ENCODE measurements around the gene EPB41L2.

DNA sequence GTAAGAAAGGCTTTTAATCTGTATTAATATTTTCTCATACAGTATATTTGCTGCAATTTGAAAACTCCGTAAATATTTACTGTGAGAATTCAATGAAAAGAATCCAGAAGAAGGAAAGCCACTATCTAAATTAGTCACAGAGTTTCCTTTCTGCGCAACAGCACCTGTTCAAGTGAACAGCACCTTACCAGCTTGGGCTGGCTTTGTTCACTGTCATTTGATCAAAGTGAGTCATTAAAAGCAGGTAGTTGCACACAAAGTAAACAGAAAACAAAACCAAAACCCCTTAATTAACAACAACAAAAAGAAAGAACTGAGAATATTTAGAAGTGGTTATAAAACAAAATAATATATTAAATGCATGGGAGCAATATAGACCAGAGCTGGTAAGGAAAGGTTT lies 223.0 kb downstream of the EPB41L2 start:
- no peak for TF ChIP-seq SIN3A (IDR thresholded peaks at IDR 0.05; ENCODE audit: borderline replicate concordance, insufficient read depth, low read length)
- no peak for TF ChIP-seq POLR2AphosphoS5 (IDR thresholded peaks at IDR 0.05; ENCODE audit: low read depth, low read length)
- TF ChIP-seq TAF1 (IDR thresholded peaks at IDR 0.05; ENCODE audit: borderline replicate concordance, insufficient read depth, low read length): no peak
- TF ChIP-seq, protein P1, sequence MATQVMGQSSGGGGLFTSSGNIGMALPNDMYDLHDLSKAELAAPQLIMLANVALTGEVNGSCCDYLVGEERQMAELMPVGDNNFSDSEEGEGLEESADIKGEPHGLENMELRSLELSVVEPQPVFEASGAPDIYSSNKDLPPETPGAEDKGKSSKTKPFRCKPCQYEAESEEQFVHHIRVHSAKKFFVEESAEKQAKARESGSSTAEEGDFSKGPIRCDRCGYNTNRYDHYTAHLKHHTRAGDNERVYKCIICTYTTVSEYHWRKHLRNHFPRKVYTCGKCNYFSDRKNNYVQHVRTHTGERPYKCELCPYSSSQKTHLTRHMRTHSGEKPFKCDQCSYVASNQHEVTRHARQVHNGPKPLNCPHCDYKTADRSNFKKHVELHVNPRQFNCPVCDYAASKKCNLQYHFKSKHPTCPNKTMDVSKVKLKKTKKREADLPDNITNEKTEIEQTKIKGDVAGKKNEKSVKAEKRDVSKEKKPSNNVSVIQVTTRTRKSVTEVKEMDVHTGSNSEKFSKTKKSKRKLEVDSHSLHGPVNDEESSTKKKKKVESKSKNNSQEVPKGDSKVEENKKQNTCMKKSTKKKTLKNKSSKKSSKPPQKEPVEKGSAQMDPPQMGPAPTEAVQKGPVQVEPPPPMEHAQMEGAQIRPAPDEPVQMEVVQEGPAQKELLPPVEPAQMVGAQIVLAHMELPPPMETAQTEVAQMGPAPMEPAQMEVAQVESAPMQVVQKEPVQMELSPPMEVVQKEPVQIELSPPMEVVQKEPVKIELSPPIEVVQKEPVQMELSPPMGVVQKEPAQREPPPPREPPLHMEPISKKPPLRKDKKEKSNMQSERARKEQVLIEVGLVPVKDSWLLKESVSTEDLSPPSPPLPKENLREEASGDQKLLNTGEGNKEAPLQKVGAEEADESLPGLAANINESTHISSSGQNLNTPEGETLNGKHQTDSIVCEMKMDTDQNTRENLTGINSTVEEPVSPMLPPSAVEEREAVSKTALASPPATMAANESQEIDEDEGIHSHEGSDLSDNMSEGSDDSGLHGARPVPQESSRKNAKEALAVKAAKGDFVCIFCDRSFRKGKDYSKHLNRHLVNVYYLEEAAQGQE (IDR thresholded peaks at IDR 0.05; ENCODE audit: insufficient read depth in 1 of 2, low read depth in 2 of 2, low read length in 2 of 2): no peak
- no peak for TF ChIP-seq FOXP2 (optimal IDR thresholded peaks at IDR 0.05; ENCODE audit: borderline replicate concordance, extremely low read depth, extremely low read length, insufficient read depth)
